ENCODE measurements around the gene NCOA1.

Gene NCOA1

GRCh38 chr2:24495451-24495850, 4.4 kb downstream of the NCOA1 start:
- H3F3A ChIP-seq (ENCODE audit: control insufficient read depth, insufficient read depth): peaks cover 19% of the 10 kb centered on the region
- H3K4me2 ChIP-seq (ENCODE audit: low read length): no peak overlapping the region
- no peaks in the 10 kb centered on the region for H3K36me3 ChIP-seq (ENCODE audit: control insufficient read depth, low read length)
- no peaks in the 10 kb centered on the region for H3K9me2 ChIP-seq (replicated peaks; ENCODE audit: control insufficient read depth, low read length)
- peaks cover 21% of the 10 kb centered on the region for H3K4me1 ChIP-seq (ENCODE audit: control insufficient read depth, low read length)
- H3K27ac ChIP-seq (ENCODE audit: low read depth, low read length): no peak overlapping the region
- H4K20me1 ChIP-seq (ENCODE audit: control insufficient read depth, insufficient read depth, low read depth, low read length): no peaks in the 10 kb centered on the region
- TF ChIP-seq, protein P1, sequence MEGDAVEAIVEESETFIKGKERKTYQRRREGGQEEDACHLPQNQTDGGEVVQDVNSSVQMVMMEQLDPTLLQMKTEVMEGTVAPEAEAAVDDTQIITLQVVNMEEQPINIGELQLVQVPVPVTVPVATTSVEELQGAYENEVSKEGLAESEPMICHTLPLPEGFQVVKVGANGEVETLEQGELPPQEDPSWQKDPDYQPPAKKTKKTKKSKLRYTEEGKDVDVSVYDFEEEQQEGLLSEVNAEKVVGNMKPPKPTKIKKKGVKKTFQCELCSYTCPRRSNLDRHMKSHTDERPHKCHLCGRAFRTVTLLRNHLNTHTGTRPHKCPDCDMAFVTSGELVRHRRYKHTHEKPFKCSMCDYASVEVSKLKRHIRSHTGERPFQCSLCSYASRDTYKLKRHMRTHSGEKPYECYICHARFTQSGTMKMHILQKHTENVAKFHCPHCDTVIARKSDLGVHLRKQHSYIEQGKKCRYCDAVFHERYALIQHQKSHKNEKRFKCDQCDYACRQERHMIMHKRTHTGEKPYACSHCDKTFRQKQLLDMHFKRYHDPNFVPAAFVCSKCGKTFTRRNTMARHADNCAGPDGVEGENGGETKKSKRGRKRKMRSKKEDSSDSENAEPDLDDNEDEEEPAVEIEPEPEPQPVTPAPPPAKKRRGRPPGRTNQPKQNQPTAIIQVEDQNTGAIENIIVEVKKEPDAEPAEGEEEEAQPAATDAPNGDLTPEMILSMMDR (IDR thresholded peaks at IDR 0.05; ENCODE audit: low read depth, low read length, poor library complexity, severe bottlenecking): no peak
- TF ChIP-seq EZH2phosphoT487 (IDR thresholded peaks at IDR 0.05; ENCODE audit: borderline replicate concordance, low read length): no peak
- H3K4me3 ChIP-seq (ENCODE audit: low read length): no peak overlapping the region
- peaks cover 23% of the 10 kb centered on the region for H3K79me2 ChIP-seq (ENCODE audit: control insufficient read depth, low read length)
- H3K27me3 ChIP-seq (ENCODE audit: control insufficient read depth, low read length): peaks cover 4% of the 10 kb centered on the region; the same call in 1 of the 2 replicates
- H3K9me3 ChIP-seq (ENCODE audit: control insufficient read depth, insufficient read depth, low read length): no peaks in the 10 kb centered on the region

DNA sequence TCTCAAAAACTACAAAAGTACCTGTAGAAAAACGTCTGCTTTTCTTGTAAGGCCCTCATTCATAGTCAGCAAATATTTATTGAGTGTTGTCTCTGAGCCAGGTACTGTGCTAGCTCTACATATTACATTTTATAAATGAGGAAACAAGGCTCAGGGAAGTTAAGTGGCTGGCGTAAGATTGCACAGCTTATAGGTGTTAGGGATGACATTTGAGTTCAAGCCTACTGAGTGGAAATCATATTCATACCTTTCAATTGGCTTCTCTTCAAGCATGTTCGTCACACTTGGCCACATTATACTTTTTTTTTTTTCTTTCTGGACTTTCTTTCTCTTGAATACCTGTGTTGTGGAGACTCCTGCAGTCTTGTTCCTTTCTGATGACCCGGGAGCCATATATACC, 5.9 kb downstream of the NCOA1 start:
- Histone ChIP-seq H3K9me2 (replicated peaks; ENCODE audit: control insufficient read depth, low read length) (no peaks in the 10 kb centered on the region), H3K79me2 (ENCODE audit: control insufficient read depth, low read length) (peaks cover 25% of the 10 kb centered on the region), H3K36me3 (ENCODE audit: control insufficient read depth, low read length) (no peaks in the 10 kb centered on the region), H3K27me3 (ENCODE audit: control insufficient read depth, low read length) (peaks cover 4% of the 10 kb centered on the region; the same call in 1 of the 2 replicates), H3K27ac (ENCODE audit: low read depth, low read length) (no peak overlapping the region), H3K9me3 (ENCODE audit: control insufficient read depth, insufficient read depth, low read length) (no peaks in the 10 kb centered on the region), H4K20me1 (ENCODE audit: control insufficient read depth, insufficient read depth, low read depth, low read length) (no peaks in the 10 kb centered on the region), H3F3A (ENCODE audit: control insufficient read depth, insufficient read depth) (peaks cover 16% of the 10 kb centered on the region), H3K4me2 (ENCODE audit: low read length) (no peak overlapping the region), H3K4me1 (ENCODE audit: control insufficient read depth, low read length) (peaks cover 19% of the 10 kb centered on the region), H3K4me3 (ENCODE audit: low read length) (no peak overlapping the region)
- no peak for TF ChIP-seq EZH2phosphoT487 (IDR thresholded peaks at IDR 0.05; ENCODE audit: borderline replicate concordance, low read length)
- TF ChIP-seq, protein P1 (IDR thresholded peaks at IDR 0.05; ENCODE audit: low read depth, low read length, poor library complexity, severe bottlenecking): no peak

GRCh38 chr2:24497685-24498084, 6.6 kb downstream of the NCOA1 start:
- Histone ChIP-seq H4K20me1 (ENCODE audit: control insufficient read depth, insufficient read depth, low read depth, low read length) (no peaks in the 10 kb centered on the region), H3K27ac (ENCODE audit: low read depth, low read length) (no peak overlapping the region), H3F3A (ENCODE audit: control insufficient read depth, insufficient read depth) (peaks cover 9% of the 10 kb centered on the region), H3K4me3 (ENCODE audit: low read length) (no peak overlapping the region), H3K36me3 (ENCODE audit: control insufficient read depth, low read length) (no peaks in the 10 kb centered on the region), H3K9me3 (ENCODE audit: control insufficient read depth, insufficient read depth, low read length) (no peaks in the 10 kb centered on the region), H3K4me2 (ENCODE audit: low read length) (no peak overlapping the region), H3K27me3 (ENCODE audit: control insufficient read depth, low read length) (no peaks in the 10 kb centered on the region), H3K9me2 (replicated peaks; ENCODE audit: control insufficient read depth, low read length) (no peaks in the 10 kb centered on the region), H3K79me2 (ENCODE audit: control insufficient read depth, low read length) (peaks cover 21% of the 10 kb centered on the region), H3K4me1 (ENCODE audit: control insufficient read depth, low read length) (peaks cover 12% of the 10 kb centered on the region)
- TF ChIP-seq, protein P1 (IDR thresholded peaks at IDR 0.05; ENCODE audit: low read depth, low read length, poor library complexity, severe bottlenecking): no peak
- TF ChIP-seq EZH2phosphoT487 (IDR thresholded peaks at IDR 0.05; ENCODE audit: borderline replicate concordance, low read length): no peak
